Glutamatergic neuron (in vitro differentiated cells): Measurements from ENCODE around the gene COMMD3. TPM values are rescaled to one million over a fixed set of nuclear protein-coding genes. Genes with fewer than 3 reads are reported as not detected.

Source experiments
- DNase-seq: peaks from one replicate; pipeline ENCODE4 v3.0.0; 2022
- H3K27ac Mint-ChIP-seq: one replicate; pipeline ENCODE4 v1.8.0; 2020; ENCODE audit warnings: mild to moderate bottlenecking, mixed read lengths, inconsistent platforms; ENCODE audit not compliant: unreplicated experiment
- H3K27me3 Mint-ChIP-seq: one replicate; pipeline ENCODE4 v1.8.0; 2020; ENCODE audit warnings: mild to moderate bottlenecking, moderate library complexity, mixed read lengths, inconsistent platforms; ENCODE audit not compliant: unreplicated experiment
- H3K36me3 Mint-ChIP-seq: one replicate; pipeline ENCODE4 v1.8.0; 2020; ENCODE audit warnings: mild to moderate bottlenecking, mixed read lengths, inconsistent platforms; ENCODE audit not compliant: unreplicated experiment
- H3K4me1 Mint-ChIP-seq: one replicate; pipeline ENCODE4 v1.8.0; 2020; ENCODE audit warnings: mild to moderate bottlenecking, low read depth, mixed read lengths, inconsistent platforms; ENCODE audit not compliant: unreplicated experiment
- H3K4me3 Mint-ChIP-seq: one replicate; pipeline ENCODE4 v1.8.0; 2020; ENCODE audit warnings: mild to moderate bottlenecking, mixed read lengths, inconsistent platforms; ENCODE audit not compliant: unreplicated experiment
- H3K9me3 Mint-ChIP-seq: one replicate; pipeline ENCODE4 v1.8.0; 2020; ENCODE audit warnings: mild to moderate bottlenecking, moderate library complexity, mixed read lengths, inconsistent platforms; ENCODE audit not compliant: unreplicated experiment
- total RNA-seq: library from RNA; stranded (reverse); fragmentation: NEBNext Ultra II Directional; extraction: Animal tissue kit (Norgen Biotek cat#: 25700); gene quantifications from one replicate; pipeline ENCODE4 v1.2.1, GENCODE V29; 2021; ENCODE audit not compliant: unreplicated experiment
- TF ChIP-seq, protein P1 (sequence below): fragments of 200-600 bp; sonication (generic); IDR thresholded peaks from one replicate; pipeline ENCODE4 v1.5.0; 2021; ENCODE audit not compliant: partially characterized antibody, unreplicated experiment

The COMMD3 gene
- total RNA-seq, 1 donor from 2014 or later = 31.7 TPM

DNA sequence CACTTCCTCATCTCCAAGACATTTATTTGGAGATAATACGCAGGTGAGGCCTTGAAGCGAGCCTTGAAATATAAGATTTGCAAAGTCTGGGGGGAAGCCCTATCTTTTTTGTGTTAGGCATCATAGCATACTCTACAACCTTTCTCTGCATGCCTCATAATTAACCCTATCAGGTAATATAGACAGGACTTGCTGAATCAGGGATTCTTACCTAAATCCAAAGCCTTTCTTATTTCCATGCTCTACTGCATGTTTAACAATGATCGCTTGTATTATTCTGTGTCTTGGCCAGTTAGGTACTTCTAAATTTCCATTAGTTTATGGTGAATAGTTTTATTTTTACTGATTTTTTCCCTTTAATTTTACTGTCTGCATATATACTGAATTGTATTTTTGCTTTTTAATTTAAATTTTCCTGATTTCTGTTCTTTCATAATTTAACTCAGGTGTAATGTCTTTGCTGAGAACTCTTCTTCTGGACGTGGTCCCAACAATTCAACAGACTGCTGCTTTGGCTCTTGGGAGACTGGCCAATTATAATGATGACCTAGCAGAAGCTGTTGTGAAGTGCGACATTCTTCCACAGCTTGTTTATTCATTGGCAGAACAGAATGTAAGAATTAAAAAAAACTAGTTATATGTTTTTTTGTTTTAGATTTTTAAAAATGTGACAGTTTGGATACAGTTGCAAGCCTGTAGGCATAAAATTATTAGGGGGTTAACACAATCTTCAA is 48.4 kb downstream of the COMMD3 start:
- no peak overlapping the region for H3K4me3 Mint-ChIP-seq
- TF ChIP-seq, protein P1, sequence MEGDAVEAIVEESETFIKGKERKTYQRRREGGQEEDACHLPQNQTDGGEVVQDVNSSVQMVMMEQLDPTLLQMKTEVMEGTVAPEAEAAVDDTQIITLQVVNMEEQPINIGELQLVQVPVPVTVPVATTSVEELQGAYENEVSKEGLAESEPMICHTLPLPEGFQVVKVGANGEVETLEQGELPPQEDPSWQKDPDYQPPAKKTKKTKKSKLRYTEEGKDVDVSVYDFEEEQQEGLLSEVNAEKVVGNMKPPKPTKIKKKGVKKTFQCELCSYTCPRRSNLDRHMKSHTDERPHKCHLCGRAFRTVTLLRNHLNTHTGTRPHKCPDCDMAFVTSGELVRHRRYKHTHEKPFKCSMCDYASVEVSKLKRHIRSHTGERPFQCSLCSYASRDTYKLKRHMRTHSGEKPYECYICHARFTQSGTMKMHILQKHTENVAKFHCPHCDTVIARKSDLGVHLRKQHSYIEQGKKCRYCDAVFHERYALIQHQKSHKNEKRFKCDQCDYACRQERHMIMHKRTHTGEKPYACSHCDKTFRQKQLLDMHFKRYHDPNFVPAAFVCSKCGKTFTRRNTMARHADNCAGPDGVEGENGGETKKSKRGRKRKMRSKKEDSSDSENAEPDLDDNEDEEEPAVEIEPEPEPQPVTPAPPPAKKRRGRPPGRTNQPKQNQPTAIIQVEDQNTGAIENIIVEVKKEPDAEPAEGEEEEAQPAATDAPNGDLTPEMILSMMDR = no peak
- no peaks in the 10 kb centered on the region for H3K36me3 Mint-ChIP-seq
- no peaks in the 10 kb centered on the region for H3K9me3 Mint-ChIP-seq
- no peaks in the 10 kb centered on the region for H3K4me1 Mint-ChIP-seq
- no peak for DNase-seq
- H3K27ac Mint-ChIP-seq = no peak overlapping the region
- no peaks in the 10 kb centered on the region for H3K27me3 Mint-ChIP-seq

DNA sequence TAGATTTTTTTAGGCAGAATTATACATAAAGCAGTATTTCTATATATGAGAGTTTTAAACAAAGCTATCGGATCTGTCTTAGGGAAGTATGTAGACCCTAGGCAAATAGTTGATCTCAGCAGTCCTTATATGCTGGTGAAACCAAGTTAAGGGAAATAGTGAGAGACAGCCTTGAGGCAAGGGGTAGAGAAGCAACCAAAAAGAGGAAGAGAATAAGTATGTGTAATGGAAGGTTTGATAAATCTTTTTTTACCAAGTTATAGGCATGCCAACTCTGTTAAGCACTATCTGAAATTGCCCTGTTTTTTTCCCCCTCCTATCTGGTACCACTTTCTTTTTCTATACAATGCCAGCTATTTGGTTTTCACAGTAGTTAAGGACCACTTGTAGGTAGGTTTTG is 49.0 kb downstream of the COMMD3 start:
- Mint-ChIP-seq H3K27me3 (no peaks in the 10 kb centered on the region), H3K4me1 (no peaks in the 10 kb centered on the region), H3K36me3 (no peaks in the 10 kb centered on the region), H3K4me3 (no peak overlapping the region), H3K27ac (no peak overlapping the region), H3K9me3 (no peaks in the 10 kb centered on the region)
- no peak for DNase-seq
- TF ChIP-seq, protein P1 = no peak

DNA sequence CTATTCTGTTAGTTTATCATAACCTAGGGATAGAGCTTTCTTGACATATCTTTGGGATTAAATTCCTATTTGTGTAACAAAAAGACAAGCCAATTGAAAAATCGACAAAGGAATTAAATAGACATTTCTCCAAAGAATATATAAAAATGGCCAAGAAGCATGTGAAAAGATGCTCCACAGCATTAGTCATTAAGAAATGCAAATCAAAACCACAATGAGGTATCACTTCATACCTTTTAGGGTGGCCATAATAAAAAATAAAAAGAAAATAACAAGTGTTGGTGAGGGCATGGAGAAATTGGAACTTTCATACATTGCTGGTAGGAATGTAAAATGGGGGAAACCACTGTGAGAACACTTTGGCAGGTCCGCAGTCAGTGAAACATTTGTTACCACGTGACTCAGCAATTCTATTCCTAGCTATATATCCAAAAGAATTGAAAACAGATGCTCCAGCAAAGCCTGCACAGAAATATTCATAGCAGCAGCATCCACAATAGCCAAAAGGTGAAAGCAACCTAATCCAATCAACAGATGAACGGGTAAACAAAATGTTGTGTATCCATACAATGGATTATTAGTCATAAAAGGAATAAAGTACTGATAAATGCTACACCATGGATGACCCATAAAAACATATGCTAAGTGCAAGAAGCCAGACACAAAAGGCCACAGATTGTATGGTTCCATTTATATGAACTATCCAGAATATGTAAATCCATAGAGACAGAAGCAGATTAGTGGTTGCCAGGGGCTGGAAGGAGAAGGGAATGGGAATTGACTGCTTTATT is 49.7 kb downstream of the COMMD3 start:
- no peaks in the 10 kb centered on the region for H3K36me3 Mint-ChIP-seq
- no peak for DNase-seq
- H3K4me1 Mint-ChIP-seq = no peaks in the 10 kb centered on the region
- TF ChIP-seq, protein P1 = no peak
- no peaks in the 10 kb centered on the region for H3K9me3 Mint-ChIP-seq
- no peak overlapping the region for H3K27ac Mint-ChIP-seq
- H3K4me3 Mint-ChIP-seq = no peak overlapping the region
- H3K27me3 Mint-ChIP-seq = no peaks in the 10 kb centered on the region

DNA sequence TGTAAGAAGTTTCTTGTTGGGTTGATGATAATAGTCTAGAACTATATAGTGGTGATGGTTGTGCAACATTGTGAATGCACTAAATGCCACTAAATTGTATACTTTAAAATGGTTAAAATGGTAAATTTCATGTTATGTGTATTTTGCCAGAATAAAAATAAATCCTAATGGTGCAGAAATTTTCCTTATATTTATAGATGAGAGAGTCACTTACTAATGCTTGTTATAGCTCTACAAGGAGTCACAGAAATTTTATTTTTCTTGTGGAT is 50.2 kb downstream of the COMMD3 start:
- Mint-ChIP-seq H3K36me3 (no peaks in the 10 kb centered on the region), H3K4me1 (no peaks in the 10 kb centered on the region), H3K9me3 (no peaks in the 10 kb centered on the region), H3K27me3 (no peaks in the 10 kb centered on the region), H3K27ac (no peak overlapping the region), H3K4me3 (no peak overlapping the region)
- no peak for DNase-seq
- TF ChIP-seq, protein P1 = no peak

DNA sequence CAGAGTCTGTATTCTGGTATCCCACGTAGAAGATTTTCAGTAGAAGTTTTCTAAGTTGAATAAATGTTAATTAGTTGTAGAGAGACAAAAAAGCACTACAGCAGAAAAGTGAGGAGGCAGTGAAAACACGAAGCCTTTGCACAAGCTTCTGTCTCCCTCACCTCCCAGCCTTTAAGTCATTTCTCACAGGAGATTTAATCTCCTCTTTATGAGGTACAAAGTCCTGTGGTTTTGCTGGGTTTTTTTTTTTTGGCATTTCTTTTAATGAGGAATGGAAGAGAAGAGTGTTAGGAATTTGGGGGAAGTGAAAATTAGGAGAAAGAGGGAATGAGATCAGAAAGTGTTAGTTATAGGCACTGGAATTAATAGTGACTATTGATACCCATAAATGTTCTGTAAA is 50.6 kb downstream of the COMMD3 start:
- TF ChIP-seq, protein P1 = no peak
- H3K4me3 Mint-ChIP-seq = no peak overlapping the region
- DNase-seq = no peak
- no peak overlapping the region for H3K27ac Mint-ChIP-seq
- no peaks in the 10 kb centered on the region for H3K27me3 Mint-ChIP-seq
- no peaks in the 10 kb centered on the region for H3K36me3 Mint-ChIP-seq
- H3K9me3 Mint-ChIP-seq = no peaks in the 10 kb centered on the region
- H3K4me1 Mint-ChIP-seq = no peaks in the 10 kb centered on the region
